ENCODE results near the gene FAXDC2. TPM values are rescaled to one million over a fixed set of nuclear protein-coding genes. Genes with fewer than 3 reads are reported as not detected.
A peak's percentile ranks its signal among the peaks of the same experiment; 100 is the strongest.

Gene FAXDC2
- total and polyA plus RNA-seq, 2 of the 13 experiments (the other 11 are each of a cell fraction or from before 2014, with no cell fraction given) = 4.7 to 58.8 TPM

- TF ChIP-seq ZNF549 (CRISPR knock-in tag; IDR thresholded peaks at IDR 0.05) (no peak), HOXD1 (CRISPR knock-in tag; IDR thresholded peaks at IDR 0.05) (peak; percentile 81), ZNF878 (CRISPR knock-in tag; IDR thresholded peaks at IDR 0.05) (no peak), TARDBP (CRISPR knock-in tag; IDR thresholded peaks at IDR 0.05) (peak; percentile 91), SKIL (CRISPR knock-in tag; IDR thresholded peaks at IDR 0.05; ENCODE audit: borderline replicate concordance) (peak; percentile 79), POLR2AphosphoS5 (IDR thresholded peaks at IDR 0.05; ENCODE audit: low read depth, low read length) (peak; percentile 93), ZNF749 (CRISPR knock-in tag; IDR thresholded peaks at IDR 0.05; ENCODE audit: borderline replicate concordance) (no peak), FLYWCH1 (CRISPR knock-in tag; IDR thresholded peaks at IDR 0.05) (no peak), ARNTL (CRISPR knock-in tag; IDR thresholded peaks at IDR 0.05) (no peak), TFDP1 (CRISPR knock-in tag; IDR thresholded peaks at IDR 0.05; ENCODE audit: borderline replicate concordance) (peak; percentile 45; the same call in 1 of the 2 replicates), ZNF232 (CRISPR knock-in tag; IDR thresholded peaks at IDR 0.05; ENCODE audit: borderline replicate concordance) (peak; percentile 38; the same call in 1 of the 2 replicates), EHMT2 (IDR thresholded peaks at IDR 0.05; ENCODE audit: borderline replicate concordance, low read depth, low read length) (no peak), GATAD1 (CRISPR knock-in tag; IDR thresholded peaks at IDR 0.05) (peak; percentile 88), ATF1 (CRISPR knock-in tag; IDR thresholded peaks at IDR 0.05) (no peak), SIX4 (CRISPR knock-in tag; IDR thresholded peaks at IDR 0.05) (peak; percentile 59; the same call in 1 of the 2 replicates), CBX2 (IDR thresholded peaks at IDR 0.05; ENCODE audit: low read depth, low read length) (no peak), CBX2 (CRISPR knock-in tag; IDR thresholded peaks at IDR 0.05; ENCODE audit: low read depth) (no peak), LBX2 (CRISPR knock-in tag; IDR thresholded peaks at IDR 0.05; ENCODE audit: borderline replicate concordance) (no peak), CERS6 (CRISPR knock-in tag; IDR thresholded peaks at IDR 0.05) (no peak), ZNF460 (CRISPR knock-in tag; IDR thresholded peaks at IDR 0.05; ENCODE audit: borderline replicate concordance) (peak; percentile 71; the same call in 1 of the 2 replicates), ZNF570 (CRISPR knock-in tag; IDR thresholded peaks at IDR 0.05; ENCODE audit: borderline replicate concordance) (no peak), NR2F2 (IDR thresholded peaks at IDR 0.05; ENCODE audit: borderline replicate concordance, low read depth) (0 out of 2 replicates have a peak, but pooled peaks have one; percentile 23), NFE2 (CRISPR knock-in tag; IDR thresholded peaks at IDR 0.05) (no peak), GMEB2 (CRISPR knock-in tag; IDR thresholded peaks at IDR 0.05; ENCODE audit: low read depth) (peak; percentile 90), CCDC6 (CRISPR knock-in tag; IDR thresholded peaks at IDR 0.05) (no peak)
Measured at GRCh38 chr5:154858297-154858971, 8.0 kb upstream of the FAXDC2 start, which contains the start of gene CNOT8 (continued).

All from HepG2 (cell line).